ENCODE data around the gene SRPRA.

Gene SRPRA

GRCh38 chr11:126225295-126225665 lies 43.4 kb downstream of the SRPRA start:
- no peak for TF ChIP-seq CTCF (IDR thresholded peaks at IDR 0.05; ENCODE audit: control insufficient read depth, insufficient read depth, low read depth, low read length, missing control alignments)
- H3K4me3 ChIP-seq (ENCODE audit: control insufficient read depth, low read depth, low read length) = no peak overlapping the region
- DNase-seq (ENCODE audit: low read depth) = no peak

- no peak for TF ChIP-seq CTCF (IDR thresholded peaks at IDR 0.05; ENCODE audit: control insufficient read depth, insufficient read depth, low read depth, low read length, missing control alignments)
- no peak overlapping the region for H3K4me3 ChIP-seq (ENCODE audit: control insufficient read depth, low read depth, low read length)
- no peak for DNase-seq (ENCODE audit: low read depth)
These were observed 43.9 kb downstream of the SRPRA start for GRCh38 chr11:126224647-126225294.

- no peak for DNase-seq (ENCODE audit: low read depth)
- H3K4me3 ChIP-seq (ENCODE audit: control insufficient read depth, low read depth, low read length) = no peak overlapping the region
- TF ChIP-seq CTCF (IDR thresholded peaks at IDR 0.05; ENCODE audit: control insufficient read depth, insufficient read depth, low read depth, low read length, missing control alignments) = no peak
These were observed 49.1 kb downstream of the SRPRA start for GRCh38 chr11:126219547-126219946.

GRCh38 chr11:126217491-126217890 lies 51.2 kb downstream of the SRPRA start:
- no peak for DNase-seq (ENCODE audit: low read depth)
- no peak for TF ChIP-seq CTCF (IDR thresholded peaks at IDR 0.05; ENCODE audit: control insufficient read depth, insufficient read depth, low read depth, low read length, missing control alignments)
- H3K4me3 ChIP-seq (ENCODE audit: control insufficient read depth, low read depth, low read length) = no peak overlapping the region

- DNase-seq (ENCODE audit: low read depth) = no peak
- H3K4me3 ChIP-seq (ENCODE audit: control insufficient read depth, low read depth, low read length) = no peak overlapping the region
- TF ChIP-seq CTCF (IDR thresholded peaks at IDR 0.05; ENCODE audit: control insufficient read depth, insufficient read depth, low read depth, low read length, missing control alignments) = no peak
These were observed 52.0 kb downstream of the SRPRA start for GRCh38 chr11:126216526-126217305.

- no peak overlapping the region for H3K4me3 ChIP-seq (ENCODE audit: control insufficient read depth, low read depth, low read length)
- no peak for DNase-seq (ENCODE audit: low read depth)
- TF ChIP-seq CTCF (IDR thresholded peaks at IDR 0.05; ENCODE audit: control insufficient read depth, insufficient read depth, low read depth, low read length, missing control alignments) = no peak
These were observed 53.9 kb downstream of the SRPRA start for GRCh38 chr11:126214841-126215240.

All from AG09309 (cell line).